GM12878 (cell line): Measurements from ENCODE around the gene KAZN.

Experiments used
- ATF3 ChIP-seq: IDR thresholded peaks from 2 replicates; pipeline ENCODE4 v1.6.1; 2011; ENCODE audit warnings: low read depth, mild to moderate bottlenecking, low read length, moderate library complexity, borderline replicate concordance; ENCODE audit errors: extremely low read depth
- EP300 ChIP-seq, 2 experiments: fragments of 150-350 bp in 1 of 2; IDR thresholded peaks; 2 replicates each; pipeline ENCODE4 v1.6.1; 2011 to 2012; ENCODE audit warnings: low read depth in 2 of 2, low read length in 2 of 2, borderline replicate concordance in 1 of 2, improper control_type of control experiment in 1 of 2, inconsistent platforms in 1 of 2; ENCODE audit not compliant: control insufficient read depth in 1 of 2
- EZH2 ChIP-seq: IDR thresholded peaks from 2 replicates; pipeline ENCODE4 v1.6.1; 2012; ENCODE audit warnings: low read depth, mild to moderate bottlenecking, control low read depth, inconsistent platforms, low read length, borderline replicate concordance; ENCODE audit not compliant: control insufficient read depth
- FOXM1 ChIP-seq: IDR thresholded peaks from 2 replicates; pipeline ENCODE4 v1.6.1; 2012; ENCODE audit warnings: low read depth, mild to moderate bottlenecking, inconsistent platforms, low read length, moderate library complexity
- MAX ChIP-seq: IDR thresholded peaks from 2 replicates; pipeline ENCODE4 v1.6.1; 2012; ENCODE audit warnings: low read depth, low read length, improper control_type of control experiment
- POLR2A ChIP-seq: IDR thresholded peaks from 2 replicates; pipeline ENCODE4 v1.6.1; 2011; ENCODE audit warnings: low read depth, mild to moderate bottlenecking, low read length
- RAD21 ChIP-seq: IDR thresholded peaks from 2 replicates; pipeline ENCODE4 v1.6.1; 2011; ENCODE audit warnings: mild to moderate bottlenecking, low read depth, low read length, moderate library complexity; ENCODE audit not compliant: insufficient read depth
- SRF ChIP-seq, 2 experiments: IDR thresholded peaks; 2 replicates each; pipeline ENCODE4 v1.6.1; 2011; ENCODE audit warnings: low read depth in 2 of 2, low read length in 2 of 2, mild to moderate bottlenecking in 1 of 2, moderate library complexity in 1 of 2
- YY1 ChIP-seq: IDR thresholded peaks from 2 replicates; pipeline ENCODE4 v1.6.1; 2011; ENCODE audit warnings: low read depth, mild to moderate bottlenecking, low read length
- ZBTB11 ChIP-seq: fragments of 450-650 bp; formaldehyde crosslinking; IDR thresholded peaks from 2 replicates; pipeline ENCODE4 v1.5.0; 2022; ENCODE audit warnings: mild to moderate bottlenecking, missing genetic modification characterization
- ZNF24 ChIP-seq: fragments of 450-650 bp; IDR thresholded peaks from 2 replicates; pipeline ENCODE4 v1.6.1; 2017; ENCODE audit warnings: antibody characterized with exemption, mild to moderate bottlenecking
- TF ChIP-seq, protein P1 (sequence below), 3 experiments: IDR thresholded peaks in 2 of 3; conservative IDR thresholded peaks in 1 of 3; 2 replicates each; pipeline ENCODE4 v1.5.1; 2011; ENCODE audit warnings: low read depth in 3 of 3, low read length in 3 of 3, mild to moderate bottlenecking in 3 of 3, control low read depth in 2 of 3, moderate library complexity in 2 of 3, inconsistent platforms in 1 of 3, mixed read lengths in 1 of 3; ENCODE audit not compliant: control insufficient read depth in 2 of 3, insufficient read depth in 1 of 3; ENCODE audit errors: extremely low read depth in 1 of 3
- TF ChIP-seq, protein P2 (sequence below): IDR thresholded peaks from 2 replicates; pipeline ENCODE4 v1.6.1; 2011; ENCODE audit warnings: borderline replicate concordance, low read depth, mild to moderate bottlenecking, moderate library complexity, mixed read lengths, low read length; ENCODE audit not compliant: insufficient read depth; ENCODE audit errors: extremely low read length

GRCh38 chr1:14682941-14683621 is 84.6 kb downstream of the KAZN start:
- TF ChIP-seq, protein P1, sequence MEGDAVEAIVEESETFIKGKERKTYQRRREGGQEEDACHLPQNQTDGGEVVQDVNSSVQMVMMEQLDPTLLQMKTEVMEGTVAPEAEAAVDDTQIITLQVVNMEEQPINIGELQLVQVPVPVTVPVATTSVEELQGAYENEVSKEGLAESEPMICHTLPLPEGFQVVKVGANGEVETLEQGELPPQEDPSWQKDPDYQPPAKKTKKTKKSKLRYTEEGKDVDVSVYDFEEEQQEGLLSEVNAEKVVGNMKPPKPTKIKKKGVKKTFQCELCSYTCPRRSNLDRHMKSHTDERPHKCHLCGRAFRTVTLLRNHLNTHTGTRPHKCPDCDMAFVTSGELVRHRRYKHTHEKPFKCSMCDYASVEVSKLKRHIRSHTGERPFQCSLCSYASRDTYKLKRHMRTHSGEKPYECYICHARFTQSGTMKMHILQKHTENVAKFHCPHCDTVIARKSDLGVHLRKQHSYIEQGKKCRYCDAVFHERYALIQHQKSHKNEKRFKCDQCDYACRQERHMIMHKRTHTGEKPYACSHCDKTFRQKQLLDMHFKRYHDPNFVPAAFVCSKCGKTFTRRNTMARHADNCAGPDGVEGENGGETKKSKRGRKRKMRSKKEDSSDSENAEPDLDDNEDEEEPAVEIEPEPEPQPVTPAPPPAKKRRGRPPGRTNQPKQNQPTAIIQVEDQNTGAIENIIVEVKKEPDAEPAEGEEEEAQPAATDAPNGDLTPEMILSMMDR (IDR thresholded peaks at IDR 0.05 in 2 of 3, conservative IDR thresholded peaks at IDR 0.05 in 1 of 3; ENCODE audit: control insufficient read depth in 2 of 3, extremely low read depth in 1 of 3, insufficient read depth in 1 of 3, low read depth in 3 of 3, low read length in 3 of 3) = no peak
- TF ChIP-seq EZH2 = no peak
- TF ChIP-seq POLR2A = no peak
- no peak for TF ChIP-seq EP300 (IDR thresholded peaks at IDR 0.05; ENCODE audit: borderline replicate concordance in 1 of 2, control insufficient read depth in 1 of 2, low read depth in 2 of 2, low read length in 2 of 2)
- TF ChIP-seq, protein P2, sequence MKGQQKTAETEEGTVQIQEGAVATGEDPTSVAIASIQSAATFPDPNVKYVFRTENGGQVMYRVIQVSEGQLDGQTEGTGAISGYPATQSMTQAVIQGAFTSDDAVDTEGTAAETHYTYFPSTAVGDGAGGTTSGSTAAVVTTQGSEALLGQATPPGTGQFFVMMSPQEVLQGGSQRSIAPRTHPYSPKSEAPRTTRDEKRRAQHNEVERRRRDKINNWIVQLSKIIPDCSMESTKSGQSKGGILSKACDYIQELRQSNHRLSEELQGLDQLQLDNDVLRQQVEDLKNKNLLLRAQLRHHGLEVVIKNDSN = no peak
- no peak for TF ChIP-seq MAX
- TF ChIP-seq ZNF24 = no peak
- TF ChIP-seq FOXM1 = no peak
- TF ChIP-seq RAD21 = no peak
- no peak for TF ChIP-seq ATF3
- no peak for TF ChIP-seq YY1
- no peak for TF ChIP-seq SRF (IDR thresholded peaks at IDR 0.05; ENCODE audit: low read depth in 2 of 2, low read length in 2 of 2)
- TF ChIP-seq ZBTB11 (CRISPR knock-in tag) = no peak
